GM12878 (cell line): Measurements from ENCODE around the gene PATL2. TPM values are rescaled to one million over a fixed set of nuclear protein-coding genes. Genes with fewer than 3 reads are reported as not detected.

Source experiments
- BRCA1 ChIP-seq: IDR thresholded peaks from 2 replicates; pipeline ENCODE4 v1.6.1; 2011; ENCODE audit warnings: low read depth, low read length, improper control_type of control experiment
- CEBPB ChIP-seq, 2 experiments: fragments of 150-350 bp in 1 of 2; IDR thresholded peaks; 2 replicates each; pipeline ENCODE4 v1.6.1; 2012 to 2014; ENCODE audit warnings: low read depth in 2 of 2, low read length in 2 of 2, borderline replicate concordance in 1 of 2, inconsistent platforms in 1 of 2
- CTCF ChIP-seq, 3 experiments: IDR thresholded peaks in 2 of 3; conservative IDR thresholded peaks in 1 of 3; 2 replicates each; pipeline ENCODE4 v1.5.1; 2011; ENCODE audit warnings: low read depth in 3 of 3, low read length in 3 of 3, mild to moderate bottlenecking in 3 of 3, control low read depth in 2 of 3, moderate library complexity in 2 of 3, inconsistent platforms in 1 of 3, mixed read lengths in 1 of 3; ENCODE audit not compliant: control insufficient read depth in 2 of 3, insufficient read depth in 1 of 3; ENCODE audit errors: extremely low read depth in 1 of 3
- E4F1 ChIP-seq: fragments of 450-650 bp; IDR thresholded peaks from 2 replicates; pipeline ENCODE4 v1.6.1; 2018; ENCODE audit warnings: borderline replicate concordance, mild to moderate bottlenecking; ENCODE audit not compliant: partially characterized antibody
- GABPA ChIP-seq: IDR thresholded peaks from 2 replicates; pipeline ENCODE4 v1.6.1; 2014; ENCODE audit warnings: antibody characterized with exemption, low read depth, mild to moderate bottlenecking, inconsistent platforms
- GATAD2B ChIP-seq: fragments of 450-650 bp; conservative IDR thresholded peaks from 2 replicates; pipeline ENCODE4 v1.6.1; 2017; ENCODE audit warnings: low read depth, mild to moderate bottlenecking, moderate library complexity
- HDAC2 ChIP-seq: fragments of 200-600 bp; sonication (generic); IDR thresholded peaks from 2 replicates; pipeline ENCODE4 v1.6.1; 2017
- HDAC6 ChIP-seq: fragments of 200-600 bp; sonication (generic); IDR thresholded peaks from one replicate; pipeline ENCODE4 v1.8.0; 2017; ENCODE audit warnings: antibody characterized with exemption; ENCODE audit not compliant: unreplicated experiment
- HDGF ChIP-seq: fragments of 450-650 bp; IDR thresholded peaks from 2 replicates; pipeline ENCODE4 v1.6.1; 2016; ENCODE audit warnings: antibody characterized with exemption
- PML ChIP-seq: IDR thresholded peaks from 2 replicates; pipeline ENCODE4 v1.6.1; 2012; ENCODE audit warnings: low read length, inconsistent platforms
- POU2F2 ChIP-seq: IDR thresholded peaks from 3 replicates; pipeline ENCODE4 v1.6.1; 2011; ENCODE audit warnings: low read depth, mild to moderate bottlenecking, low read length, borderline replicate concordance
- RB1 ChIP-seq: fragments of 450-650 bp; formaldehyde crosslinking; IDR thresholded peaks from 2 replicates; pipeline ENCODE4 v1.6.1; 2017; ENCODE audit warnings: mild to moderate bottlenecking, borderline replicate concordance
- SPI1 ChIP-seq: IDR thresholded peaks from 2 replicates; pipeline ENCODE4 v1.6.1; 2011; ENCODE audit warnings: low read depth, mild to moderate bottlenecking, low read length, moderate library complexity, borderline replicate concordance; ENCODE audit not compliant: insufficient read depth
- SREBF1 ChIP-seq: IDR thresholded peaks from 2 replicates; pipeline ENCODE4 v1.6.1; 2012; ENCODE audit warnings: mild to moderate bottlenecking, low read length
- SUZ12 ChIP-seq: fragments of 200-600 bp; sonication (generic); IDR thresholded peaks from one replicate; pipeline ENCODE4 v1.6.1; 2018; ENCODE audit warnings: antibody characterized with exemption, mild to moderate bottlenecking; ENCODE audit not compliant: unreplicated experiment
- TARDBP ChIP-seq: IDR thresholded peaks from 2 replicates; pipeline ENCODE4 v1.6.1; 2016; ENCODE audit warnings: borderline replicate concordance
- WRNIP1 ChIP-seq: IDR thresholded peaks from 2 replicates; pipeline ENCODE4 v1.6.1; 2011; ENCODE audit warnings: low read depth, low read length, improper control_type of control experiment, borderline replicate concordance
- ZBTB40 ChIP-seq: fragments of 450-650 bp; IDR thresholded peaks from 2 replicates; pipeline ENCODE4 v1.6.1; 2016; ENCODE audit warnings: mild to moderate bottlenecking, moderate library complexity, borderline replicate concordance
- ZSCAN29 ChIP-seq: fragments of 450-650 bp; IDR thresholded peaks from 2 replicates; pipeline ENCODE4 v1.6.1; 2017; ENCODE audit warnings: mild to moderate bottlenecking, moderate library complexity
- ZZZ3 ChIP-seq: IDR thresholded peaks from 2 replicates; pipeline ENCODE4 v1.6.1; 2011; ENCODE audit warnings: low read depth; ENCODE audit not compliant: control insufficient read depth, insufficient read length
- polyA plus RNA-seq, 11 experiments: library from polyadenylated mRNA; depleted of rRNA in 4 of 11; unstranded in 6 of 11; stranded (reverse) in 5 of 11; fragments of >200 nt; fragmentation: Nextera tagmentation in 4 of 11; fragmentation: Illumina TruSeq in 1 of 11; extraction: Ambion mirVana in 4 of 11; extraction: Trizol in 1 of 11; gene quantifications; 1 replicate in 1 of 11; 2 replicates in 10 of 11; pipeline versions ENCODE4 v1.2.1 to v1.2.3, GENCODE V29; 2011 to 2016; ENCODE audit warnings: inconsistent platforms in 2 of 11, missing spikeins in 2 of 11, low read depth in 1 of 11
- total RNA-seq, 4 experiments: library from RNA; depleted of rRNA in 3 of 4; stranded (reverse); fragments of >200 nt in 3 of 4; fragmentation: Illumina TruSeq in 1 of 4; extraction: Trizol in 1 of 4; gene quantifications; 2 replicates each; pipeline versions ENCODE4 v1.2.1 to v1.2.3, GENCODE V29; 2013 to 2021

PATL2 gene
- total and polyA plus RNA-seq, 10 of the 15 experiments (the other 5 are each of a cell fraction or from before 2014, with no cell fraction given), result 4.2 to 16.2 (median 12.1) TPM

GRCh38 chr15:44663410-44664308 lies 47.5 kb downstream of the PATL2 start, which contains the start of gene SPG11 (continued):
- TF ChIP-seq GABPA, result peak; percentile 87
- TF ChIP-seq WRNIP1, result peak; percentile 31; the same call in 1 of the 2 replicates
- TF ChIP-seq HDAC2, result no peak
- TF ChIP-seq CTCF (IDR thresholded peaks at IDR 0.05 in 2 of 3, conservative IDR thresholded peaks at IDR 0.05 in 1 of 3; ENCODE audit: control insufficient read depth in 2 of 3, extremely low read depth in 1 of 3, insufficient read depth in 1 of 3, low read depth in 3 of 3, low read length in 3 of 3), result peak; percentile 89 to 99 (median 97); a peak in 5 of 6 replicates
- TF ChIP-seq E4F1, result peak; percentile 2
- peak; percentile 89 for TF ChIP-seq ZBTB40
- peak; percentile 74 for TF ChIP-seq TARDBP
- peak; percentile 40; the same call in 1 of the 2 replicates for TF ChIP-seq SPI1
- no peak for TF ChIP-seq SUZ12
- TF ChIP-seq HDGF, result peak; percentile 85; the same call in 1 of the 2 replicates
- TF ChIP-seq RB1, result 0 out of 2 replicates have a peak, but pooled peaks have one; percentile 37
- TF ChIP-seq GATAD2B, result no peak; the same call in none of the 2 replicates
- peak; percentile 10 for TF ChIP-seq HDAC6
- no peak for TF ChIP-seq CEBPB (IDR thresholded peaks at IDR 0.05; ENCODE audit: borderline replicate concordance in 1 of 2, low read depth in 2 of 2, low read length in 2 of 2)
- TF ChIP-seq ZZZ3, result no peak
- peak; percentile 56; the same call in 1 of the 3 replicates for TF ChIP-seq POU2F2
- no peak for TF ChIP-seq ZSCAN29
- TF ChIP-seq BRCA1, result no peak
- peak; percentile 93; the same call in 1 of the 2 replicates for TF ChIP-seq PML
- TF ChIP-seq SREBF1, result no peak
